Vagina (tissue), 2 donors: Measurements from ENCODE around the gene RPS6KA2.

Source experiments
- CTCF ChIP-seq, 3 experiments: fragments of 450-650 bp in 2 of 3; fragments of 200-600 bp in 1 of 3; sonication (generic) in 1 of 3; IDR thresholded peaks; one replicate each; pipeline ENCODE4 v1.5.1; 2017 to 2019; ENCODE audit warnings: antibody characterized with exemption in 3 of 3, mild to moderate bottlenecking in 2 of 3, moderate library complexity in 2 of 3
- POLR2A ChIP-seq, 2 donors: fragments of 450-650 bp; IDR thresholded peaks; one replicate each; pipeline ENCODE4 v1.6.1; 2017; ENCODE audit warnings: antibody characterized with exemption in 2 of 2, mild to moderate bottlenecking in 2 of 2, moderate library complexity in 2 of 2

GRCh38 chr6:166459906-166460305 lies 167.1 kb downstream of the RPS6KA2 start:
- TF ChIP-seq CTCF (IDR thresholded peaks at IDR 0.05) (no peak), POLR2A (IDR thresholded peaks at IDR 0.05) (no peak)
